ENCODE results near the gene MOCOS.
"Not testable (repeated sequence)": the region's sequence is repeated elsewhere in the genome, so short reads cannot be mapped to it uniquely, and the experiment has no call there.

MOCOS gene, protein sequence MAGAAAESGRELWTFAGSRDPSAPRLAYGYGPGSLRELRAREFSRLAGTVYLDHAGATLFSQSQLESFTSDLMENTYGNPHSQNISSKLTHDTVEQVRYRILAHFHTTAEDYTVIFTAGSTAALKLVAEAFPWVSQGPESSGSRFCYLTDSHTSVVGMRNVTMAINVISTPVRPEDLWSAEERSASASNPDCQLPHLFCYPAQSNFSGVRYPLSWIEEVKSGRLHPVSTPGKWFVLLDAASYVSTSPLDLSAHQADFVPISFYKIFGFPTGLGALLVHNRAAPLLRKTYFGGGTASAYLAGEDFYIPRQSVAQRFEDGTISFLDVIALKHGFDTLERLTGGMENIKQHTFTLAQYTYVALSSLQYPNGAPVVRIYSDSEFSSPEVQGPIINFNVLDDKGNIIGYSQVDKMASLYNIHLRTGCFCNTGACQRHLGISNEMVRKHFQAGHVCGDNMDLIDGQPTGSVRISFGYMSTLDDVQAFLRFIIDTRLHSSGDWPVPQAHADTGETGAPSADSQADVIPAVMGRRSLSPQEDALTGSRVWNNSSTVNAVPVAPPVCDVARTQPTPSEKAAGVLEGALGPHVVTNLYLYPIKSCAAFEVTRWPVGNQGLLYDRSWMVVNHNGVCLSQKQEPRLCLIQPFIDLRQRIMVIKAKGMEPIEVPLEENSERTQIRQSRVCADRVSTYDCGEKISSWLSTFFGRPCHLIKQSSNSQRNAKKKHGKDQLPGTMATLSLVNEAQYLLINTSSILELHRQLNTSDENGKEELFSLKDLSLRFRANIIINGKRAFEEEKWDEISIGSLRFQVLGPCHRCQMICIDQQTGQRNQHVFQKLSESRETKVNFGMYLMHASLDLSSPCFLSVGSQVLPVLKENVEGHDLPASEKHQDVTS

DNA sequence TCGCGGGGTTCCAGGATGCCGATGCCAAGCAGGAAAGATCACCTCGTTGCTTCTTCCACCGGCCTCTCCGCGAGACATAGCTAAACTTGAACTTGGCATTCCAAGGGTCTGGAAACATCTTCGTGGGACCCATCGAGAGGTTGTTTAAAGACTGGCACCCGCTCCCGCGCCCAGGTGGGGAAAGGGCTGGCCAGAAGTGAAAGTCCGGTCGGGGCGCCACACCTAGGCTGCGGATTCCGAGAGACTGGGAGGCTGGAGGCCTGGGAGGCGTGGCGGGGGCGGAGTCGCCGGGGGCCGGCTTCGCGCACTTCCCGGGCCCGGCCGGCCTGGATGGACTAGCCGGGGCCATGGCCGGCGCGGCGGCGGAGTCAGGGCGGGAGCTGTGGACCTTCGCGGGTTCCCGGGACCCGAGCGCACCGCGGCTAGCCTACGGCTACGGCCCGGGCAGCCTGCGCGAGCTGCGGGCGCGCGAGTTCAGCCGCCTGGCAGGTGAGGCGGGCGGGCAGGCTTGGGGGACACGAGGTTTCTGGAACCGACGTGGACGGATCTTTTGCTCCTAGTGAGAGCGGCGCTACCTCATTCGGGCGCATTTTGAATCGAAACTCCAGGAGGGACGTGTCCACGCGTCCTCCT is at the start of gene MOCOS:
Gene MOCOS (plus strand): TSS at position 305 of the 633 bp plus-strand sequence. CDS start 43 bp downstream, at position 348.
- DNase-seq: peak; percentile 46

DNA sequence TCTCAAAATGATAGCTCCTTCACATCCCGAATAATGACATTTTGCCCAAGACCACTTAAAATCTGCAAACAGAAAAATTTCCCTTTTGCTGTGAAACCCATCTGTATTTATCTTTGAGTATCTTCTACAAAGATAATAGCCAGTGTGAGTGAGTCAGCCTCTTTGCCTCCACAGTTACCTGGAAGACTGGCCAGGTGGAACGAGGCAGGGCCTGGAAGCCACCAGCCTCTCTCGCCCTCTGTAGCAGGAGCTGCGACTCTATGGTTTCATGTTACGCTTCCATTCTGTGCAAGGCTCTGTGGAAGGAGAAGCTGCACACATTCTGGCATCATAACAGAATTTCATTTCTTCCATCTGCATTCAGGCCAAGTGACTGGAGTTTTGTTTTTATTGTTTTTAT is 48.1 kb upstream of the MOCOS start:
- DNase-seq: no peak

DNA sequence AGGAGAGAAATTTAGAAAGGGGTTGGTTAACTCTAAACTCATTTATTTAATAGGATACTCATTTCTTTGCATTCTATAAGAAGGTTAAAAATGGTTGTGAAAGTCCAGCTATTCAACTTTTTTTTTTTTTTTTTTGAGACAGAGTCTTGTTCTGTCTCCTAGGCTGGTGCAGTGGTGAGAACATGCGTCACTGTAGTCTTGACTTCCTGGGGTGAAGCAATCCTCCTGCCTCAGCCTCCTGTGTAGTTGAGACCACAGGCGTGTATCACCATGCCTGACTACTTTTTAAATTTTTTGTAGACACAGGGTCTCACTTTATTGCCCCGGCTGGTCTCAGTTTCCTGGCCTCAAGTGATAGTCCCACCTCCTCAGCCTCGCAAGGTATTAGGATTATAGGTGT is 45.7 kb upstream of the MOCOS start:
- no peak for DNase-seq

DNA sequence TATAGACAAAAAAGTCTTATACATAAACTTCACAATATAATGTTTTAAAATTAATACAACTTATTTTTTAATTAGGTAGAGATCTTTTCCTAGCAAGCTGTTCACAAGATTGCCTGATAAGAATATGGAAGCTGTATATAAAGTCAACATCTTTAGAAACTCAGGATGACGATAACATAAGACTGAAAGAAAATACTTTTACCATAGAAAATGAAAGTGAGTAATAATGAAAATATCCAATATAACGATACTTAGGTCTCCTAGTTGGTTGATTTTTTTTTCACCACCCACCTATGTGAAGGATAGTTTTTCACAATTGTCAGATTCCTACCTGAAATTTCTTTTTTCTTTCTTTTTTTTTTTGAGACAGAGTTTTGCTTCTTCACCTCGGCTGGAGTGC is 44.5 kb upstream of the MOCOS start:
- no peak for DNase-seq

DNA sequence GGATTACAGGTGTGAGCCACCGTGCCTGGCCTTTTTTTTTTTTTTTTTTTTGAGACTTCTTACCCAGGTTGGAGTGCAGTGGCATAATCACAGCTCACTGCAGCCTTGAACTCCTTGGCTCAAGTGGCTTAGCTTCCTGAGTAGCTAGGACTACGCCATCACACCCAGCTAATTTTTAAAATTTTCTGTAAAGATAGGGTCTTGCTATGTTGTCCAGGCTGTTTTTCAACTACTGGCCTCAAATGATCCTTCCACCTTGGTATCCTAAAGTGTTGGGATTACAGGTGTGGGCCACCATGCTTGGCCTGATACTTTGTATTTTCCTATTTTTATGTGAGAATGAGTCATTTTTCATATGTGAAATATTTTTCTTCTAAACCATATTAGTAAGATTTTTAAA is 43.9 kb upstream of the MOCOS start:
- no peak for DNase-seq

DNA sequence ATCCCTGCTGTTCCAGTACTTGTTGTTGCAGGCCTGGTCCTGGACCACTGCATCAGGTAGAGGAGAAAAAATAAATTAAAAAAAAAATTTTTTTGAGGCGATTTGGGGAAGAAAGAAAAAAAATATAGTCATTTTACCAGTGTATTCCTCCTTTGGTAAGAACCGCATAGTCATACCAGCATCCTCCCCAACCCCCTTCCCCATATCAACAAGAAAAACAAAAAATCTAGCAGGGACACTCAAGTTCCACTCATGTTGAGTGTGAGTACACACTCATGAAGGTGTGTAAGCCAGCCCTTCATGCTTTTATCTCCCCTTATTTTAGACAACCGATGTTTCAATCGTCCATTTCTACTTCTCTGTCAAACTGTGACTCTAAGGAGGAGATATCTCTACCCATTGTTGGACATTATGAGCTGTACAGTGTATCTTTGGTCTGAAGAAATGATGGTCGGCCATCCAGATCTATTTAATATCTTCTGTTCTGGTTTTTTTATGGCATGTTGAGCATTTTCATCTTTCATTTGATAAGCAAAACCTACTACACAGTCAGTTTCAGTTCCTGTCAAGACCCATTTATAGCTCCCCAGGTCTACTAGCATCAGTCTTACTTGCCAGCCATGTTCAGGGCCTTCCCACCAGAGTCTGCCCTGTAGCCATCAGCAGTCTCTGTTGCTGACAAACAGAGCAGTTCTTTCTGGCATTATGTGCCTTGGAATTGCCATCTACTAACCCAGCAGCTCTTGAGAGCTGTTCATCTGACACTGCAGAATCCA is 37.6 kb upstream of the MOCOS start:
- no peak for DNase-seq

DNA sequence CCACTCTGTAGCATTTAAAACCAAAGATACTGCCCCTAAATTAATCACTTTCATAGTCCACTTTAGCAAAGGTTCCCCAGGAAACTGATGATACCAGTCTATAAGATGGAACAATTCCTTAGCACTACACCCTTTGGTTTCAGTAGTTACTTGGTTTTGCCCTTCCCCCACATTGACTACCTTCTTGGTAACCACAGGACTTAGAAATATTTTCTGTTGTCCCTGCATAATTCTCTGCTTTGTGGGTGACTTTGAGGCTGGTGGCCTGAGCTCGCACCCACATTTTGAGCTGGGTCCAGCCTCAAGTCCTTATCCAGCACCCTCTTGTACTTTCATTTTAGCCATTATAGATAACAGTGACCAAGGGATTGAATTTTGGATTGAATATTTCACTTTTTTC is 34.5 kb upstream of the MOCOS start:
- no peak for DNase-seq

DNA sequence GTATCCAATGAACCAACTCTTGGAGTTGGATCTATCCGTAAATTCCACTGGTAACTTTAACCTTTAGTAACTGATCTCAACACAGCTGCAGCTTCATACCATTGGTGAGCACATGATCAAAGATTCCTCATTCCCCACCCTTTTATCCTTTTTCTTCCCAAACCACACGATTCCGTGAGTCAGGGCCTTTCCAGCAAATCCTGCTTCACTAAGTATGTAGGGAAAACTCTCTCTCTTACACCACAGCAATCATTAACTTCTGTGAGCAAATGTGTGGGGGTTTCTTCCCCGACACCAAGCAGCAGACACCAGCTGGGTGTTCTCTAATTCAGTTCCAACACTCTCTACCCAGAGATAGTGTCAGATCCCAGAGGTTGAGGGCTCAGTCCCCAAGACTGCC is 34.1 kb upstream of the MOCOS start:
- no peak for DNase-seq

DNA sequence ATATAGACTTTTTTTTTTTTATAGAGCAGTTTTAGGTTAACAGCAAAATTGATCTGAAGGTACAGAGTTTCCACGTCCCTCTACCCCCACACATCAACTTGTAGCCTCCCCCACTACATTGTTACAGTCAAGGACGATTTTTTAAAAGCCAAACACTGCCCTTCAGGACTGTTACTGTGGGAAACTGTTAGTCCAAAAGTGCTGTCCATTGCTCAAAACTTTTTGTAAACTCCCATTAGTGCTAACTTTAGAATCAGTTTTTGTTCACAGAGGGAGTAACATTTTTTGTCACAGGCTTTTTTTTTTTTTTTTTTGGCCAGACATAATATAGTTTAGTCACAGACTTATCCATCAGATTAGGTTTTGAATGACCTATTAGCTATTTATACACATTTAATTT is 33.5 kb upstream of the MOCOS start:
- no peak for DNase-seq

DNA sequence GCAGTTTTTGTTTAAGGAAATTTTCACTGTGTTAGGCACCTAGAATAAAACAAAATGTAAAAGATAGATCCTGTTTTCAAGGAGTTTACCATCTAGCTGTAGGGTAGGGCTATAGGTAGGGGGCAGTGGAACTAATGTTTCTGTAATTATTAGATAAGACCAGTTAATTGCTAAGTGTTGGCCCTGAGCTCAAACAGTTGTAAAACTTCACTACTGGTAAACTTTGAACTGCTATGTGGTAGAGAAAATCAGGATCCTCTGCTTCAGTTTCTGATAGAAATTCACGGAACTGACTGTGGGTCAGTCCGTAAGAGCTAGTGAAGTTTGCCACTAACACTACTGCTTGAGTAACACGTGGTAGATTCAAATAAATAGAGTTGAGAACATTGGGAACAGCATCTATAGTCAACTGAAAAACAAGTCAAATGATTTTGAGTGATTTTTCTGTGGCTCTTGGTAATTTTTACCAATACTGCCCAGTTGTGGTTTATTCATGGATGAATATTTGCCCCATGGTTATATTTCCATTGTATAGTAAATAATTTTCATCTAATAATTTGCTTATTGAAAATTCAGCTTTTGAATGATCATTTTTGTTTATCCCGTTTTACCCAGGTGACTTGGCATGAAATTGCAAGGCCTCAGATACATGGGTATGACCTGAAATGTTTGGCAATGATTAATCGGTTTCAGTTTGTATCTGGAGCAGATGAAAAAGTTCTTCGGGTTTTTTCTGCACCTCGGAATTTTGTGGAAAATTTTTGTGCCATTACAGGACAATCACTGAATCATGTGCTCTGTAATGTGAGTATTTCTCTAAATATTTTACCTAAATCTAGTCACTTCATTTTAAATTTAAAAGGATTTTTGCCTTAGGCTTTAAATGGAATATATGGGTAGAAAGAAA is 31.2 kb upstream of the MOCOS start:
- no peak for DNase-seq

DNA sequence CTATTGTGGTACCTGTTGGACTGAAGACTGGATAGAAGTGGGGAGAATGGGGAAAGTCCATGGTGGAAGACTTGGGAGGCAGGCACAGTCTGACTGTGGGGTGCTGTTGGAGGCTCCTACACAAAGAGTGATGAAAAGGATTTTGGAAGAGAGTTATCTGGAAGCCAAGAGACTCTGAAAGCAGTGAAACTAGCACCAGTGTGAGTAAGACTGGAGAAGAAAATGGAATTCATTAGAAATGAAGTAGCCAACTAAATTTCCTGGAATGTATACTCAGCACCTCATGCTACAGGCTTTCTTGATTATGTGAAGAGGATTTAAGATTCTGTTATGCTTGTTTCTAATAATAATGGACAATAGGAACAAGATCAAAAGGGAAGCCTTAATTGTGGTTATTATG is 29.9 kb upstream of the MOCOS start:
- no peak for DNase-seq

DNA sequence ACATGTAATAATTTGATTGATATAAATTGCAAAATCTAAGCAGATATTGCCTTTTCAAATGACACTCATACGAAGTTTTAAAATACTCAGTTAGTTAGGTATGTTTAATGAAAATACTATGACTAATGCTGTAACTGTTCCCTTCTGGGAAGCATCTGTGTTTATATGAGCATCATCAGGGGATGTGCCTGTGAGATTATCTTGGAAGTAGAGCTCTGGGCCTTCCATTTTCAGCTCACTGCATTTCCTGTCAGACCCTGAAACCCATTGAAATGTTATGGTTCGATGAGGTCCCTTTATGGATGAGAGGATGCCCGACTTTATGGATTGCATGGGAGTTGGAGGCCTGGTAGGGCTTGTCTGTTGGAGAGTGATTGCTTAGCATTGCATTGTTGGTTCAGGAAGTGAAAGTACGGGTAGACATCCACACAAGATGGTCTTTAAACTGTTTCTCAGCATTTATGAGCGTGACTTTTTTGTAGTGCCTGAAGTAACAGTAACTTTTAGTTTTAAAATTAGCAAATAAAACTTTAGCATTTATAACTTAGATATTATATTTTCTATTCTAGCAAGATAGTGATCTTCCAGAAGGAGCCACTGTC is 28.9 kb upstream of the MOCOS start:
- no peak for DNase-seq

DNA sequence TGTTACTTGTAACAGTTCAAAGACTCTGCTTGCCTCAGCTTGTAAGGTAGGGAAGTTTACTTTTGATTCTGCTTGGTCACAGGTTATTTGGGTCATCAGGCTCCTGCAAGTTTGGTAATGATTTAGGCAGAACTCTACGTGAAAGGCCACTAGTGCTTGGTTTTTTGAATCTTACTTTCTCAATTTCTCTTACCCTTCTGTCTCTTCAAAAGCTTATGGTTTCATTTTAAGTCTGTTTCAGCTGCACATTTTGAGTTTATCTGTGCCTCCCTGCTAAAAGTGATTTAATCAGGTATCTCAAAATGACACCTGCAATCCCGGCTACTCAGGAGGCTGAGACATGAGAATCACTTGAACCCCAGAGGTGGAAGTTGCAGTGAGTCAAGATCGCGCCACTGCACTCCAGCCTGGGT is 26.3 kb upstream of the MOCOS start:
- DNase-seq: no peak

DNA sequence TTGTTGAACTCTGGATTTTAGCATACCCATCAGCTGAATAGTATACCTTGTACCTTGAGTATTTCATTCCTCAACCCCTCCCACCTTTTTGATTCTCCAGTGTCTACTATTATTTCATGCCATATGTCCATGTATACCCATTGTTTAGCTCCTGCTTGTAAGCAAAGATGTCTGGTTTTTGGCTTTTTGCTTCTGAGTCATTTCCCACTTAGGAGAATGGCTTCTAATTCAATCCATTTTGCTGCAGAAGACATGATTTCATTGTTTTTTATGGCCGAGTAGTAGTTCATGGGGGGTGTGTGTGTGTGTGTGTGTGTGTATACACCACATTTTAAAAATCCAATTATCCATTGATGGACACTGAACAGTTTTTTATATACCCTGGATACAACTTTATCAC is 24.3 kb upstream of the MOCOS start:
- no peak for DNase-seq

DNA sequence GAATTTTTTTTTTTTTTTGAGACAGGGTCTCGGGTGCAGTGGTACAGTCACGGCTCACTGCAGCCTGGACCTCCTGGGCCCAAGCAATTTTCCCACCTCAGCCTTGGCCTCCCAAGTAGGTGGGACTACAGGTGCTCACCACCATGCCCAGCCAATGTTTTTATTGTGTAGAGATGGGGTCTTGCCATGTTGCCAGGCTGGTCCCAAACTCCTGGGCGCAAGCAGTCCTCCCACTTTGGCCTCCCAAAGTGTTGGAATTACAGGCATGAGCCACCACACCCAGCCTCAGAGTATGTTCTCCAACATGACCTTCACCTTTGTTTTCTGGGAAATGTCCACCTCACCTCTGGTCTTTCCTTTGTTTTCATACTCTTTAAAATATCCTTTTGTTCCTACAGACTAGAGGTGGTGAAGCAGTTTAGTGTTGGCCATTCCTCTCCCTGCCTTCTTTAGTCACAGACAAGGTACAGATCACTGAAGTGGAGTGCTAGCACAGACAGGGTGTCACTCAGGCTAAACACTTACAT is 19.5 kb upstream of the MOCOS start:
- no peak for DNase-seq

DNA sequence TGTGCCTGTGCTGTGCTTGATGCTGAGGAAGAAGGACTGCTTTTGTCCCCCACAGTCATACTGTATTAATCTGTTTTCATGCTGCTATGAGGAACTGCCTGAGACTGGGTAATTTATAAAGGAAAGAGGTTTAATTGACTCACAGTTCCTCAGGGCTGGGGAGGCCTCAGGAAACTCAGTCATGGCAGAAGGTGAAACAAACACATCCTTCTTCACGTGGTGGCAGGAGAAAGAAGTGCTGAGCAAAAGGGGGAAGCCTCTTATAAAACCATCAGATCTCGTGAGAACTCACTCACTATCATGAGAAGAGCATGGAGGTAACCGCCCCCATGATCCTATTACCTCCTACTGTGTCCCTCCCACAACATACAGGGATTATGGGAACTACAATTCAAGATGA is 19.0 kb upstream of the MOCOS start:
- not testable (repeated sequence) for DNase-seq

DNA sequence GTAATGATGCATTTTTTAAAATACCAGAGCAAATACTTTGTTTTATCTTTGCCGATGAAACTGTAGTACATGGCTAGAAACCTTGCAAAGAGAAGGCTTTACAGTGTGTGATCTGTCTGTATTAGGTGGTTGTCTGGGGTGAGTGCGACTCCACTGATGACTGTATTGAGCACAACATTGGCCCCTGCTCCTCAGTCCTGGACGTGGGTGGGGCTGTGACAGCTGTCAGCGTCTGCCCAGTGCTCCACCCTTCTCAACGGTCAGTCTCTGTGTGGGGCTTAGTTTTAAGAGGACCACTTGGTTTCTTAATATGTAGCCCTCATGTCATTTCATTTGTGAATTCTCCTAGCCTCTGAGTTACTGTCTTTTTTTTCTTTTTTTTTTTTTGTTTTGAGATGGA is 17.4 kb upstream of the MOCOS start:
- DNase-seq: no peak

DNA sequence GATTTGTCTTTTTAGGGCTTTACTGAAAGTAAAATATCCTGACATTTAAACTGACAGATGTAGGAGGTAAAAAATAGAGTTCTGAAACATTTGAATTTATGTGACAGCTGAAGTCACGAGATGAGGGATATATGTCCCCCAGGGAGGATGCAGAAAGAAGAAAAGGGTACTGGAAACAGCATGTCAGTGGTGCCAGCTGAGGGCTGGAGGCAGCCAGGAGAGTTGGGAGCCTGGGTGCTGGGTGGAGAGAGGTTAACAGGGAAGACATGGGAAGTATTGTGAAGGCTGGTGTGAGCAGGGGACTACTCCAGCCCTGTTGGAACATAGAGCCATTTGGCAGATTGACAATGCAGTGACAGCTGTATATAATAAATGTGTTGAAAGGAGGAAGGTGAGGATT is 11.8 kb upstream of the MOCOS start:
- DNase-seq: no peak

DNA sequence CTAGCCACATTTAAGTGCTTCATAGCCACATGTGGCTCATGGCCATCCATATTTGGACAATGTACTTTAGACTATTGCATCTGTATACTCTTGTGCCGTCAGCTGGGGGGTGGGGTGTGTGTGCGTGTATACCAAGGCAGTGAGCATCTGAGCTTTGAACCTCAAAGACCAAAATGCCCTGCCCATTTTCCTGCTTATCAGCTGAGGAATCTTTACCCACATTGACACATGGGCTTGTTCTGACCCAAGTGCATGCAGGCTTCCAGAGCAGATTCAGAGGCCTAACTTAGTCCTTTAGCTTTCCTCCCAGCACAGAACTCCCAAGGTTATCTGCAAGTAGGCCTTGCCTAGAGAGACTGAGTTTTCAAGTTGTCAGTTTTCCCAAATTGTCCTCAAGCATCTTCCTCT is 11.1 kb upstream of the MOCOS start:
- DNase-seq: no peak

DNA sequence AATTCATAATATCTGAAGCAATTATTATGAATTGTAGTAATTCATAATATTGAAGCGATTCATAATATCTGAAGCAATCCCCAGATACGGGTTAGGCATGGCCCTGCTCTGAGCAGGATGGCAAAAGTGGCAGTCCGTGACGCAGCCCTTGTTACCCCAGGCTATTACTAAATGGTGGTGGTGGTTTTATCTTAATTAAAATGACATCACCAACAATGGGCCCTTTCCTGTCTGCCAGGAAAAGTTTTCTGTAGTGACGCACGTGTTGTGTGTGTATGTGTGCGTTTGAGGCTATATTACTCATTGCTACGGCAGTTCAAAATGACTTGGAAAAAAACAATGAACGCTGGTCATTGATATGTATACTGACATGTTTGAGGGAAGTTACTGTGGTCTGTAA is 10.6 kb upstream of the MOCOS start:
- DNase-seq: no peak

DNA sequence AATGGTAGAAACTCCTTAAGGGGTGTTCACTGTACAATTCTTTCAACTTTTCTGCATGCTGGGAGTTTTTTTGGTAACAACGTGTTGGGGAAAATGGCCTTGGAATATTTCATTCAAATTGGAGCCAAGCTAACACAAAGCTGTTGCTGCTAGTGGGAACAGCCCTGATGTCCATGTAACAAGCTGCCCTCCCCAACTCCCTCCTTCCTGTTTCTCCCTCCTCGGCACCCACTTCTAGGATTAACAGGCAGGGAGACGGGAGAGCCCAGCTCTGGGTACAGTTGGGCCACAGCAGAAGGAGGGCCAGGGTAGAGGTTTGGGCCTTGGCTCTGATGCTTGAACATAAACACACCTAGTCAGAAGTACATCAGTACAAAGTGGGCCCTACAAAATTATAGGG is 9.4 kb upstream of the MOCOS start:
- DNase-seq: no peak
